BLaER1 (cell line): ENCODE measurements around the gene WHAMM.

Source experiments
- H3K27ac ChIP-seq: shearing (Covaris generic); formaldehyde crosslinking; 2 replicates; pipeline ENCODE4 v1.8.1; 2022
- H3K27me3 ChIP-seq: shearing (Covaris generic); formaldehyde crosslinking; 2 replicates; pipeline ENCODE4 v1.8.1; 2022
- H3K36me3 ChIP-seq: shearing (Covaris generic); formaldehyde crosslinking; 2 replicates; pipeline ENCODE4 v1.8.1; 2022
- H3K4me1 ChIP-seq: shearing (Covaris generic); formaldehyde crosslinking; 2 replicates; pipeline ENCODE4 v1.8.1; 2022
- H3K4me2 ChIP-seq: shearing (Covaris generic); formaldehyde crosslinking; 2 replicates; pipeline ENCODE4 v1.8.1; 2022
- H3K4me3 ChIP-seq: shearing (Covaris generic); formaldehyde crosslinking; 2 replicates; pipeline ENCODE4 v1.8.1; 2022
- H3K9ac ChIP-seq: shearing (Covaris generic); formaldehyde crosslinking; 2 replicates; pipeline ENCODE4 v1.8.1; 2022
- H3K9me3 ChIP-seq: shearing (Covaris generic); formaldehyde crosslinking; 2 replicates; pipeline ENCODE4 v1.8.1; 2022
- H4K20me1 ChIP-seq: shearing (Covaris generic); formaldehyde crosslinking; 2 replicates; pipeline ENCODE4 v1.8.1; 2022
- Cebpa-rat ChIP-seq: shearing (Covaris generic); IDR thresholded peaks from 2 replicates; pipeline ENCODE4 v1.8.1; 2022

The WHAMM gene

DNA sequence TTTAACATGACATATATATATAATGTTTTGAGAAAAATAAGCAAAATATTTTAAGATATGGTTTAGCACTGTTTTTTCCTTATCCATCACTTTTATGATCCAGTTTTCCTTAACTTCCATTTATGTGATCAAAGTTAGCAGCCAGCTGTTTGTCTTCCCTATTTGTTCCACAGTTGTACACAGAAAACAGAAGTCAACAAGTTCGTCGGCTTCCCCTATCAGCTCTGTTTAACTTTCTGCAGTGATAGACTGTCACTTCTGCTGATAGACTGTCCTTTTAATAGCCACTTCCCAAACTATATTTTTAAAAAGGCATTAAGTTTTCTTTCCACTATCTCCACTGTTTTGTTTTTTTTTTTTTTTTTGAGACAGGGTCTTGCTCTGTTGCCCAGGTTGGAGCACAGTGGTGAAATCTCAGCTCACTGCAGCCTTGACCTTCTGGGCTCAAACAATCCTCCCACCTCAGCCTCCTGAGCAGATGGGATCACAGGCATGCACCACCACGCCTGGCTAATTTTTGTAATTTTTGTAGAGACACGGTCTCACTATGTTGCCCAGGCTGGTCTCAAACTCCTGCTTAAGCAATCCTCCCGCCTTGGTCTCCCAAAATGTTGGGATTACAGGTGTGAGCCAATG lies 10.8 kb upstream of the WHAMM start:
- Histone ChIP-seq H3K9me3 (no peaks in the 10 kb centered on the region), H3K27ac (no peak overlapping the region), H3K4me1 (peaks cover 4% of the 10 kb centered on the region), H3K9ac (no peak overlapping the region), H3K4me3 (no peak overlapping the region), H3K36me3 (no peaks in the 10 kb centered on the region), H3K4me2 (no peak overlapping the region), H3K27me3 (no peaks in the 10 kb centered on the region), H4K20me1 (no peaks in the 10 kb centered on the region)
- no peak for TF ChIP-seq Cebpa-rat

DNA sequence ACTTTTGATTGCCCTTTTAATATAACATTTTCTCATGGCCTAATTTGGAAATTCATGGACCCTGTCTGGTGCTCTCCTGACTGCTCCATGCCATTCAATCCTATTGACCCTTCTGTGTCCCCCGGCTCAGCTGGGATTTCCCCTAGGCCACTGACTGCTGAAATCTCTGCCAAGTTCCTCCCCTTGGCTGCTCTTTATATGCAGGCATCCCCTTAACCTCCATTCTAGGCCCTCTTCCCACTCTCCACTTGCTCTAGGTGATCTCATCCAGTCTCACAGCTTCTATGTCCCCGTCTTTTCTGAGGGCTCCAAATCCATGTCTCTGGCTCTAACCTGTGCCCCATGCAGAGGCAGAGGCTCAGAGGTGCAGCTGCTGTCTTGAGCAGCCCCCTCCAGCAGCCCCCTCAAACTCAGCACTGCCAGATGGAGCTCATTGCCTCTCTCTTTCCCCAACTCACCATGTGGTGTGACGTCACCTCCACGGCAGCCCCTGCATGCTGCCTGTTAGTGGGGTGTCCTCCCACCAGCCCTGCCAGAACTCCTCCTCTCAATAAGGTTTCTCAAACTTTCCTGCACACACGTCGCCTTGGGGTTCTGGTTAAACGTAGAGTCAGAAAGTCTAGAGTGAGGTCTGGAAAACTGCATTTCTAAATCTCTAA lies 10.1 kb upstream of the WHAMM start:
- H3K36me3 ChIP-seq: no peaks in the 10 kb centered on the region

GRCh38 chr15:82802497-82802896 lies 6.9 kb upstream of the WHAMM start:
- Histone ChIP-seq H3K4me1 (peaks cover 43% of the 10 kb centered on the region), H3K36me3 (no peaks in the 10 kb centered on the region), H3K9ac (no peak overlapping the region), H3K9me3 (no peaks in the 10 kb centered on the region), H4K20me1 (no peaks in the 10 kb centered on the region), H3K4me2 (no peak overlapping the region), H3K4me3 (no peak overlapping the region), H3K27ac (no peak overlapping the region), H3K27me3 (no peaks in the 10 kb centered on the region)
- TF ChIP-seq Cebpa-rat: no peak

More for the DNA sequence above, 10.1 kb upstream of the WHAMM start:
- Histone ChIP-seq H4K20me1 (no peaks in the 10 kb centered on the region), H3K4me3 (no peak overlapping the region), H3K4me1 (peaks cover 11% of the 10 kb centered on the region), H3K9me3 (no peaks in the 10 kb centered on the region), H3K27ac (no peak overlapping the region), H3K9ac (no peak overlapping the region), H3K4me2 (no peak overlapping the region), H3K27me3 (no peaks in the 10 kb centered on the region)
- no peak for TF ChIP-seq Cebpa-rat

GRCh38 chr15:82803793-82804574 lies 5.4 kb upstream of the WHAMM start:
- H3K36me3 ChIP-seq: no peaks in the 10 kb centered on the region
- no peak overlapping the region for H3K9ac ChIP-seq
- no peak overlapping the region for H3K4me3 ChIP-seq
- TF ChIP-seq Cebpa-rat: no peak
- peaks cover 57% of the 10 kb centered on the region for H3K4me1 ChIP-seq
- no peaks in the 10 kb centered on the region for H3K9me3 ChIP-seq
- no peaks in the 10 kb centered on the region for H4K20me1 ChIP-seq
- H3K4me2 ChIP-seq: peak overlapping the region; percentile 80
- H3K27ac ChIP-seq: no peak overlapping the region
- no peaks in the 10 kb centered on the region for H3K27me3 ChIP-seq

DNA sequence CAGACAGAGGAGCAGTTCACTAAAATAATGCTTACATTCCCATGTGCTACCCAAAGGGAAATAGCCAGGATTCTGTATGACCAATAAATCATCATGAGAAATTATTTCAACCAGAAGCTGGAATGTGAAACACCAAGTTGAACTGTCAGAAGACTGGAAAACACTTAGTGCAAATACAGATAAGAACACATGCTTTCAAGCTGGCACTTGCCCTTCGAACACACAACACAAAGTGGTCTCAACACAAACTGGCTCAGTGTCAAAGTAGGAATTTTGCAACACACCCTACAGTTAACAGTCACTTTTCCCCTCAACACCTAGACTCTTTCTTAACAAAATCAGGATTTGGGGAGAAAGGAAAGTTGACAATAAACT lies 4.9 kb upstream of the WHAMM start:
- Histone ChIP-seq H3K27ac (no peak overlapping the region), H3K36me3 (no peaks in the 10 kb centered on the region), H3K4me1 (peaks cover 59% of the 10 kb centered on the region), H3K27me3 (no peaks in the 10 kb centered on the region), H3K4me3 (no peak overlapping the region), H4K20me1 (no peaks in the 10 kb centered on the region), H3K9ac (no peak overlapping the region), H3K4me2 (peak overlapping the region; percentile 80), H3K9me3 (no peaks in the 10 kb centered on the region)
- TF ChIP-seq Cebpa-rat: no peak

DNA sequence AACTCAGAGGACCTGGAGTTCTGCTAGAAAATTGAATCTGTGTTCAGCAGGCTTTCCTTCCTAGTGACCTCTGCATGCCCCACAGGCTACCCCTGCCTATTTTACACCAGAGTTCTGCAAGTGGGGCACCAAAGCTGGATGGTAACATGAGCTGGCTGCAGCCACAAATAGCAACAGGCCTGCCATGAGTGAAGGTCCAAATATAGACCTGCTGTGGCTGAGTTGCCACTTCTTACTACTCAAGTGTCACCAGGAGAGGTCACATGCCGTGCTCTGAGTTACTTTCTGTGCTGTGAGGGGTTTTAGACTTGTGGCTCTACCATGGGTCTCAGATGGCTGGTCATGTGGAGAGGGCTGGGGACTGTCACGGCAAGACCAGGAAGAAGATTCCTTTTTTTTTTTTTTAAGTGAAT lies 3.4 kb upstream of the WHAMM start, which contains the start of gene FSD2:
Gene FSD2 (minus strand): TSS at position 76 of the 413 bp plus-strand sequence. CDS start 18,679 bp downstream, outside the sequence.
- Histone ChIP-seq H3K27ac (peak within 1 kb of the TSS; percentile 36), H3K4me3 (peak within 1 kb of the TSS; percentile 37; the same call in 1 of the 2 replicates), H3K9ac (no peak within 1 kb of the TSS), H3K27me3 (no peaks in the 10 kb centered on the region), H3K4me2 (peak within 1 kb of the TSS; percentile 80), H3K9me3 (no peaks in the 10 kb centered on the region), H3K36me3 (no peaks in the 10 kb centered on the region), H3K4me1 (peaks cover 59% of the 10 kb centered on the region), H4K20me1 (peaks cover 13% of the 10 kb centered on the region)
- TF ChIP-seq Cebpa-rat: no peak

DNA sequence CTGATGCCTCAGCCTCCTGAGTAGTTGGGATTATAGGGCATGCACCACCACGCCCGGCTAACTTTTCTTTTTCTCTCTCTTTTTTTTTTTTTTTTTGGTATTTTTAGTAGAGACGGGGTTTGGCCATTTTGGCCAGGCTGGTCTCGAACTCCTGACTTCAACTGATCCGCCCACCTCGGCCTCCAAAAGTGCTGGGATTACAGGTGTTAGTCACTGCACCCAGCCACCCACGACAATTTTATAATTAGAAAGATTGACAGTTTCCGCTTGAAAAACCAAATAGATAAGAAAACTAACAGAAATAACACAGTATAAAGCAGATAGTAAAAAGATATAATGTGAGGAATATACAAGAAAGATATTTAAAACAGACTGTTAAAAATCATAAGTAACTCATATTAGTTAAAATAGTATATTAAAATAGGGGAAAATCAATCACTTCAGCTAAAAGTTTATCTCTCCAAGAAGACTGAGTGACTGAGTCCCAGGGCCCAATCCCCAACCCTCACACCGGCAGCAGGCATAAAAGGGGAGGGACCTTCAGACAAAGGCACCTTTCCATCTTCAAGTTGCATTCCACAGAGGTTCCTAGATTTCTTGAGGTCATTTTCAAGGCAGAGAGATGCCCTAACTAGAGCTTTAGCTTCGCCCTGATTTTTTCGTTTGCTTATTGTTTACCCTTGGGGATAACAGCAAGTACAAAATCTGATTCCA lies 1.4 kb upstream of the WHAMM start:
- Histone ChIP-seq H3K9me3 (no peaks in the 10 kb centered on the region), H3K36me3 (peaks cover 6% of the 10 kb centered on the region; the same call in 1 of the 2 replicates), H3K27me3 (no peaks in the 10 kb centered on the region), H3K27ac (no peak overlapping the region), H3K4me2 (peak overlapping the region; percentile 79; the same call in 1 of the 2 replicates), H4K20me1 (peaks cover 34% of the 10 kb centered on the region), H3K4me3 (no peak overlapping the region), H3K4me1 (peaks cover 75% of the 10 kb centered on the region), H3K9ac (no peak overlapping the region)
- TF ChIP-seq Cebpa-rat: no peak

DNA sequence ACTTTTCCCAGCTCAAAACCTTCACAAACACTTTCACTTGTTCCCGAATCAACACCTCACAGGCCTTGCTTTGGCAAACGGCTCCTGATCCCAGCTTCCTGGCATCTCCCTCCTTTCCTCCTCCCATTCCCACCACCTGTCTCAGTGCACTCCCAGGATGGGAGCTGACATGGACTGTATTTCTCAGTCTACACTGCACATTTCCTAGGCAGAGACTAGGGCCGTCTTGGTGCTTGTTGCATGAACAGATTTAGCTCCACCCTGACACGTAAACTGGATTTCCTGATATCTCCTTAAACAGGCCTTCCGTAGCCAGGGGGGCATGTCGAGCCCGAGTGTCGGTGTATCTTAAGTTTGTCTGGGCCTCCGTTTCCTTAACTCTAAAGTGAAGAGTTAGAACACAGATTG lies 790 bp upstream of the WHAMM start:
- Histone ChIP-seq H3K36me3 (peaks cover 12% of the 10 kb centered on the region), H3K4me2 (peak overlapping the region; percentile 79), H3K4me1 (peaks cover 71% of the 10 kb centered on the region), H3K4me3 (no peak overlapping the region), H3K27me3 (no peaks in the 10 kb centered on the region), H3K9me3 (no peaks in the 10 kb centered on the region), H4K20me1 (peaks cover 39% of the 10 kb centered on the region), H3K27ac (no peak overlapping the region), H3K9ac (no peak overlapping the region)
- no peak for TF ChIP-seq Cebpa-rat

GRCh38 chr15:82810061-82810889 lies 847 bp downstream of the WHAMM start:
- no peak for TF ChIP-seq Cebpa-rat

More at GRCh38 chr15:82810061-82810889, 847 bp downstream of the WHAMM start:
- H3K4me1 ChIP-seq: peaks cover 54% of the 10 kb centered on the region
- peak overlapping the region; percentile 93 for H3K9ac ChIP-seq
- H3K36me3 ChIP-seq: peaks cover 26% of the 10 kb centered on the region
- peak overlapping the region; percentile 79 for H3K4me2 ChIP-seq
- no peaks in the 10 kb centered on the region for H3K9me3 ChIP-seq
- H3K27me3 ChIP-seq: no peaks in the 10 kb centered on the region
- peak overlapping the region; percentile 94 for H3K27ac ChIP-seq
- H4K20me1 ChIP-seq: peaks cover 44% of the 10 kb centered on the region
- H3K4me3 ChIP-seq: peak overlapping the region; percentile 91
